Frontal cortex (tissue), 4 donors: ENCODE data around the gene ATF6. TPM values are rescaled to one million over a fixed set of nuclear protein-coding genes. Genes with fewer than 3 reads are reported as not detected.

Experiments used
- DNase-seq, 2 donors: peaks; one replicate each; pipeline ENCODE4 v3.0.0; 2012; ENCODE audit warnings: low spot score in 2 of 2
- FAIRE-seq: peaks from 2 replicates; lab custom pipeline; 2012; peaks lifted over from hg19 to GRCh38; lab: Jason Lieb, UNC
- total RNA-seq: library from RNA; depleted of rRNA; stranded (reverse); fragments of >200 nt; gene quantifications from one replicate; pipeline ENCODE4 v1.2.3, GENCODE V29; 2014
- donor health status: control.
- donor health status: control.
- donor health status: control.

The ATF6 gene
- total RNA-seq, 1 donor from 2014 or later = 25.3 TPM

DNA sequence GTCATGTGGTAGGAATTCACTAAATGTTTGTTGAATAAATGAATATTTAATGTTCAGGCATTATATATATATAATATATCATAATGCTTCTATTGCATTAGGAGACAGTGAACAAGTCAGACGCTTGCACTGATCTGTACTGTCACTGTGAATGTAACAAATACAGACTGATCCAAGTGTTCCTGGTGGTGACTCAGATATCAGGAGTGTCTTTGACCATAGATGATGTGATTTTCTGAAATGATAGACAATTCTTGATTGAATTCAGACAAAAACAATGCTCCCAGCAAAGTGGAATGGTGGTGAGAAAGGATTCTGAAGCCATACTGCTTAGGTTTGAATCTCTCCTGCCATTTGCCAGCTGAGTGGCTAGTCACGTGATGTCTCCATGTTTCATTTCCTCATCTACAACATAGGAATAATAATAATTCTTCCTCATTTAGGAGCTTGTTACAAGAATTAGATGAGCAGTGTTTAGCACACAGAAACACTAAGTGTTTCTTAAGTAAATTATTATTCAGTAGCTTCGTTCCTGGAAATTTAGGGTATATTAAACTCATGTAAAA, 186.6 kb downstream of the ATF6 start:
- no peak for DNase-seq
- no peak for FAIRE-seq

DNA sequence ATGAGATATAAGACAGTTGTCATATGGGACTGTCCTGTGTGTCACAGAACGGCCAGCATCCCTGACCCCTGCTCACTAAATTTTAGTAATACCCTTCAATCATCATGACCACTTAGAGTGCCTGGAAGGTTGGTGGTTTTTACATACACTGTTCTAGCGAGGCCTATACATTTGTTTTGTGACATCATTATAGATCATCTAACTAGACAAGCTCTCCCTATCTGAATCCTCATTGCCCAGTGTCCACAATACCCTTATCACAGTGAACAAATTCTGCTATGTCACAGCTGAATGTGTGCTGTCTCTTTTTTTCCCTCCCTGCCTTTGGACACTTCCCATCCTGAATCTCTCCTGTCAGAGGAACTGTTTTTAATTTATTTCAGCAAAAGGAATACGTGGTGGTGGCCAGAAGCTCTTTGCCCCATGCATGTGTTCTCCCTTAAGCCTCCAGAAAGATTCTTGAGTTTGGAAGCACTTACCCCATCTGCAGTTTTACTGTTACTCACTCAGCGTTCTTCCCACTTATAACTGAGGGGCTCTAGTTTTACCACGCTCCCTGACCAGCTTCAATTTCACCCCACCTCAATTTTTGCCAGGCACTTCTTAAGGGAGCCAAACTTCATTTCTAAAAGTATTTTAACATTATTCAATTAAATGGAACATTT, 187.3 kb downstream of the ATF6 start:
- DNase-seq (no peak), FAIRE-seq (no peak)

DNA sequence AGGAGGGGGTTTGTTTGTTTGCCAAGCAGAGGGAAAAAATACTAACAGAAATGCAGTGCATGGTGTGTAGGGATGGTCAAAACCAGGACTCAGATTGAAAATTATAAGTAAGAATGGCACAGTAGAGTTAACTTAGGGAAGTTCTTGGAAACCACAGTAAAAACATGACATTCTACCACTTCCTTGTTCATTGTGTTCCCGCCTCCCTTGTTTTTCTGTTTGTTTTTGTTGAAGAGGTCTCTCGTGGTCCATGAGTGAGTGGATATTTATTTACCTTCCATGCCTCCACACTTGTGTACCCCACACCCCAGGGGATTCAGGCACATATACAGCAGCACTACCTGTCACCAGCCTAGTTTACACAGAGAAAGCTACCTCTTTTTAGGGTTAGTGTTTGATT, 187.9 kb downstream of the ATF6 start:
- FAIRE-seq (no peak), DNase-seq (no peak)

DNA sequence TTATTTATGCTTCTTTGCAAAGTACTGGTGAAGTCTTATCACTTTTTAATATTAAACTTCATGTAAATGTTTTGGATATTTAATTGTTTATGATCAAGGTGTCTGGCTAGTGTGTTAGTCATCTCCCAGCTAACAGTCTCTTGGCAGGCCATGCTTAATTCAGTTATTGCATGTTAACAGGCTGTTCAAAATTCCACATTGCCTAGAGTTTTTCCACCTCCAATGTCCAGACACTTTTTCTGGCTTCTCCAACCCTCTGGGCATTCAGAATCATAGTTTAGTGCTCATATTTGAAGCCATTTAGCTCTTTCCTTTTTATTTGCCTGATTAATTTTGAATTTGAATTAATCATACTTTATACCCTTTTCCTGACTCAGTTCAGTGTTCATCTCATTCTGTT, 188.3 kb downstream of the ATF6 start:
- no peak for FAIRE-seq
- no peak for DNase-seq

DNA sequence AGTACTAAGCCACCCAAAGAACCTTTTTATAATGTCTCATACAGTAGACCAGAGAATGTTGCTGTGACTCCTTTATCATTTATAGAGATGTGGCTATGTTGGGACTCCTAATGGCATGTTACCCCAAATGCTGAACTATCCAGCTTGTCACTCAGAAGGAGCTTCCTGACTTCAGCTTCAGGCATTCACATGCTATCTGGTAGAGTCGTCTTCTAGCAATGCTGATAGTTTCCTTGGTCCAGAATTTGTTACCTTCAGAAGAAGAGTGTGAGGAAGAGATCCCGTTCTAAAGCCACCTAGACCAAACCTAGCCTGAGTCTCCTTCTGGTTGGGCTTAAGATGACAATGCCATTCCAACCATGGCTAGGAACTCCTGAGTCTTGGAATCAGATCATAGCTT, 189.5 kb downstream of the ATF6 start:
- FAIRE-seq = no peak
- DNase-seq = no peak

DNA sequence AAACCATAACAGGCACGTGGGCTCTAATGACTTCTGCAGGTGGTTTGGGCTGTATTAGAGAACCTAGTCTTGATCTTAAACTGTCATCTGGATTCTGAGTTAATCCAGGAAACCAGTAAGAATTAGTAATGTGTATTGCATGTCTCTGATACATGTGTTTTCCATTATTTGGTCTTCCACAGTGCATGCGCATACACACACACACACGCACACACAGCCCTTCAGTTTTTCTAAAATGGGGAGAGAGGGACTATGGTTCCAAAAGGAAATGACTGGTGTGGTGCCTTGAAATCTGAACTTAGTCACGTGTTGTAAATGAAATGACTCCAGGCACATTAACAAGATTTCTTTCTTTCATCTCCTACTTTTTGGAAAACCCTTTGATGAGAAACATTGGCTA, 190.0 kb downstream of the ATF6 start:
- FAIRE-seq = no peak
- DNase-seq = no peak

DNA sequence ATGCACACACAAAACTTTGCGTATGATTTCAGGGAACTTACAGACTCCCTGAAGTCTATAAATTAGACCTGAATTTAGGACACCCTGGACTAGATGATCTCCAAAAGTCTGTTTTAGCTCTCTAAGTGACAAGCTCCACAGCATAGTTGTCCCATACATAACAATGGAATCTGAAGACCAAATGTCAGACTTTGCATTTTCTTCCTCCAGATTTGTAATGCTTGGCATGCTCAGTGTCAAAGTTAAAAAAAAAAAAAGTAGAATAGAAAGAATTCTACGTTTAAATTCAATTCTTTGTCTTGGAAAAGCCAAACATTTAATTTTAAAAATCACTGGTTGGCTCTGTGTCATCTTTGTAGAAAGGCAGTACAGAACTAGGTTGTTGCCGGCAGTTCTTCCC, 190.8 kb downstream of the ATF6 start:
- DNase-seq (no peak), FAIRE-seq (no peak)

DNA sequence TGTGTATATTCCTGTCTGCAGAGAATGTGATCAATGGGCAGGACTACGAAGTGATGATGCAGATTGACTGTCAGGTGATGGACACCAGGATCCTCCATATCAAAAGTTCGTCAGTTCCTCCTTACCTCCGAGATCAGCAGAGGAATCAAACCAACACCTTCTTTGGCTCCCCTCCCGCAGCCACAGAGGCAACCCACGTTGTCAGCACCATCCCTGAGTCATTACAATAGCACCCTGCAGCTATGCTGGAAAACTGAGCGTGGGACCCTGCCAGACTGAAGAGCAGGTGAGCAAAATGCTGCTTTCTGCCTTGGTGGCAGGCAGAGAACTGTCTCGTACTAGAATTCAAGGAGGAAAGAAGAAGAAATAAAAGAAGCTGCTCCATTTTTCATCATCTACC, 192.3 kb downstream of the ATF6 start:
- FAIRE-seq (no peak), DNase-seq (no peak)

DNA sequence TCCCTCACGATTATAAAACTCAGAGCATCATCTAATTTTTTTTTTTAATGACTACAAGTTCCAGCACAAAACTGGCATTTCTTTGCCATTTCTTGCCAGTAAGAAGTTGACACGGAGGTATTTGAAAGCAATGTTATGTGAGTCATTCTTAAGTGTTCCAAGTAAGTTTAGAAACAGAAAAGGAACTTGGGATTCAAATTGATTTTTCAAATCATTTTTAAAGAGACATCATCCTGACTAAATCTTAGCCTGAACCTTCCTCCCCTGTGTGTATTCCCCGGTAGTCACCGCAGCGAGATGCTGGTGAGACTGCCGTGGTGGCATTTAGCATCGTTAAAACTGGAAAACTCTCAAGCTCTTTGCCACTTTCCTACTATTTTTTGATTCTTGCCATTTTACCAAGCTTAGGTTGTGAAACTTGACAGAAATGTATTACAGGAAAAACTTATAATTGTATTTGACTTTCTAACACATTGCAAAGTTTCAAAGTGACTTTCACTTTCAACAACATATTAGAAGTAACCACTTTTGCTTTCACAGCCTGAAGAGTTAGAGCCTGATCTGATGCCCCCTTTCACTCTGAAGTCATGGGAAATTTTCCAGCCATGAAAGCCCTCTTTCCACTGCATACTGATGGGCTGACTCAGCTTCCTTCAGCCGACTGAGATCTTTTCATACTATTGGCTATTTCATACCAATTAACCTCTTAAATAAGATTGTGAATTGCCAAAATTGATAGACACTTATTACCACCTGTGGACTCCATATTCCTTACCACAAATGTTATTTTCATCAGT, 196.2 kb downstream of the ATF6 start:
- no peak for DNase-seq
- no peak for FAIRE-seq

DNA sequence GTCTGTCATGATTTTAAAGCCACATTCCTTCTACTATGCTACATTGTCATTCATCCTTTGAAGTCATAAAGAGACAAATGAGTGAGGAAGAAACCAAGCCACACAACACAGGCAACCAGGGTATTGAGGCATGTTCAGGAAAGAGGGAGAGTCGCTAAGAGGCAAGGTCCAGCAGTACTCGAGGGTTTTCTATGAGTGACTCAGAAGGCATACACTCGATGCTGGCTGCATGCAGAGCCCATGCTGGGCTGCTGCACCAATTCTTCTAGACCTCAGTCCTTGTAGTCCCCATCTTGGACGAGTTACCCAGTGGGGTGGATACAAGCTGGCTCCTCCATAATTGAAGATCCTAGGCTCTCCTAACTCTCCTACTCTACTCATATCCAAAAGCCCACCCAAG, 199.9 kb downstream of the ATF6 start:
- DNase-seq = no peak
- FAIRE-seq = no peak

DNA sequence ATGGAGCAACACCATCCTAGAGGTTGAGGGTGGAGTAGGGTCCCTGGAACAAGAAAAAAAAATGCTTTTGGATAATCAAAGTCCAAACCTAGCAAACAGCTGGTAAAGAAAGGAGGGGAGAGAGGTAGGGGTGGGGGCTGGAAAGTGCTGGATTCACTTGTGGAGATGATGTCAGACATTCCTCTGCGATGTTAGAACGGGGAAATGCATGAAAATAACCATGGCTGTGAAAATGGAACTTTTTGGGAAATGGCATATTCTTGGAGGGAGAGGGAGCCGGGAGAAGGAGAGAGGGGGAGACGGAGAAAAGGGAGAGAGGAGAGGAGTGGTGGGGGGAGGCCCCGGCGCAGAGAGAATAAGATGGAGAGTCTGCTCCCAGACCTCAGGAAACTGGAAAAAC, 203.9 kb downstream of the ATF6 start:
- DNase-seq (no peak), FAIRE-seq (no peak)

DNA sequence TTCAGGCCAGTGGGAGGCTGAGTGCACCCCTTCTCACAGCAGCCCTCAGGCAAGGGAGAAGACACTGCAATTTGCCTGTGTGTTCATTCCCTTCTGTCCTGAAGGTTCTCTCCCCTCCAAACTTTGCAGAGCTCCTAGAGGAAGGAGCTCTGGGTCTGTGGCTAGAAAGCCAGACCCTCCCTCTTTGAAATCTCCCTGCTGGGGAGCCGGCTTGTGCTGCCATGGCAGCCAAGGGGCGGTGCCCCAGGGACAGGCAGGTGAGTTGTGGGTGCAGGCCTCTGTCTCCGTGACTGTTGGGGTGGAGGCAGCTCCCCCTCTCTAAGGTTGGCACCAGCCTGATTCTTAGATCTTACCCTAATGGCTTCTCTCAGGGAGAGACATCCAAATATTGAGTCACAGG, 204.5 kb downstream of the ATF6 start:
- DNase-seq = no peak
- no peak for FAIRE-seq

DNA sequence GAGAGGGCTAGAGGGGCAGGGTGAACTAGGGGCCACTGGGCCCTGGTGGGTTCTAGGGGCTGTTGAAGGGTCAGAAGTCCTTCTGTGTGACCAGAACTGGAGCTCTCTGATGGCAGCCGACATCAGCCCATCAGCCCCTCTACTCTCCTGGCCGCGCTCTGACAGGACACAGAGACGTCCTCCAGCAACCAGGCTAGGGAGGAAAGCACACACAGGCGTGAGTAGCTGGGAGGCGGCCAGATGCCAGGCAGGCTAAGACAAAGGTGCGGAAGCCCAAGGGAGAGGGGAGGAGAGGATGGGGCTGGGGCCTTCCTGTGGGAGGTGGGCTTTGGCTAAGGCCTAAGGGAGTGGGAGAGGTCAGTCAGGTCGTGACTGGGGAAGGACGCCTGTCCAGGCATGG, 206.7 kb downstream of the ATF6 start:
- FAIRE-seq = no peak
- no peak for DNase-seq

DNA sequence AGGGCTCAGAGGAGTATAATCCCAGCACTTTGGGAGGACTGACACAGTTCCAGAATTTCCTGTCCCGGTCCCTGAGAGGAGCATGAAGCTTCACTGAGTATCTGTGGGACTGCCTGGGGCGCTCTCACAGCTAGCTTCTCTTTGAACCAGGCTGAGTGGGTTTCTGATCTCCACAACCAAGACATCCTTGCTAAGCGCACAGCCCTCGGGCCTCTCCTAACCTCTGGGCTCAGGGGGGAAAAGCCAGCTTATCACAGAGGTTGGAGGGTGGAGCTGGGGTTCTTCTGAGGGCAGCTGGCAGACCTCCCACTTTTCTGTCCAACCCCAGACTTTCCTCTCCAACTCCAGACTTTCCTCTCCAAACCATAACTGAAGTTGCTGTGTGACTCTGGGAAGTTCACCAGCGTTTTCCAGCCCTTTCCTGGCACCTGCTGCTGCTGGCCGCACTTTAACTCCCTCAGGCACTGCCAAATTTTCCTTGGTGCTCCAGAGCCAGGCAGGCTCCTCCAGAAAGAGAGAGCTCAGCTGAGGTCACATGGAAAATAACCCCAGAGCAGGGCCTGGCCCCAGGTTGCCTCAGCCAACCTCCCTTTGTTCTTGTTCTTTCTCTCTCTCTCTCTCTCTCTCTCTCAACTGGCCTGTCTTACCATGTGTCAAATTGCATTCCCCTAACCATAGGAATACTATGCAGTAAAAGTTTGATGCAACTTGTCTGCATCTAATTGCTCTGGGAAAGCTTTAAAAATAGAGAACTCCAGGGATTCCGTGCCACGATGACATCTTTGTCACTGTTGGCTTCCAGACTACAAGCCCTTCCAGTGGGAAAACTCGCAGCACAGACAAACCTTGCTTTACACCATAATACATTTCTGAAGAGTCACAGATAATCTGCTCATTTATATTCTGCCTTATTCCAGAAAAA, 208.1 kb downstream of the ATF6 start:
- DNase-seq (no peak), FAIRE-seq (no peak)

DNA sequence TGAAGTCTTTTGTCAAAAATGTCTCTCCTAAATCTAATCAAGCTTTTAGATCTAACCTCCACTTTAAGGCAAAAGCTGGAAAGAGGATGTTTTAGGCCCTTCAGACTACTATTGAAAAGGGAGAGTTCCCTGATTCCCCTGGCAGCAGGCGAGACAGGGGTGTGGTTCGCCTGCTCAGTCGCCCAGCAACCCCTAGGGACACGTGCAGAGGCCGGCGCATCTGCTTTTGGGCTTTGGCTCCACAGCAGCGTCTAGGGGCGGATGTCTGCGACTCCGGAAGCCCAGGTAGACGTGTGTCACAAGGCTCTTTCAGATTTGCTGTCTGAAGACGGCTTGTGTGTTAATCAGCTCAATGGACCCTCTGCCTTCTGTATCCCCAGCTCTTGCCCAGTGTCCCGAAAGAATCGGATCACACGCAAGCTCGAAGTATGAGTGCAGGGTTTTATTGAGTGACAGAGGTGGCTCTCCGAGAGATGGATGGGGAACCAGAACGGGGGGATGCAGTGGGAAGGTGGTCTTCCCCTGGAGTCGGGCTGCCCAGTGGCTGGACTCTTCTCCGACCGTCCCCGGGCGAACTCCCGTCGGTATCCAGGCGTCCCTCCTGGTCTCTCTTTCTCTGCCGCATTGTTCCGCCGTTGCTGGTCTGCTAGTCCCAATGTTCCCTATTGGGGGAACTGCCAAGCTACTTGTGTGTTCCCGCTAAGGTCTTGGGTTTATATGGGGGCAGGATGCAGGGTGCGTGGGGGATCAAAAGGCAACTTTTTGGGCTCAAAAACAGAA, 212.1 kb downstream of the ATF6 start:
- no peak for FAIRE-seq
- DNase-seq = no peak

DNA sequence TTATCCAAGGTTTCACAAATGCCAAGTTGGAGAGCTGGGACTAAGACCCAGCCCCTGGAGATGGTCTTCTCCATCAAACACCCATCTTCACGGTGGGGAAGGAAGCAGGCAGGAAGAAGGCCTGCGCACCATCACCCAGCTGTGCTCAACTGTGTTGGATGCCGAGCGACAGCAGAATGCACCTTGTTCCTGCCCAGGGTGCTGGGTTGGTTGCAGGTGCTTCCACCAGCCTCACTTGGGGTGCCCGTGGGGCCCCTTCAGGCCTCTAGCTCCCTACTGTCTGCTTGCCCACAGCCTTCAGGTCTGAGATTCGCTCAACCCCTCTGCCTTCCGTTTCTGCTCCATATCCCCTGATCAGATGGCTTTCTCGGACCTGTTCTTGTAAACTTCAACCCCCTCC, 215.0 kb downstream of the ATF6 start:
- DNase-seq (no peak), FAIRE-seq (no peak)

DNA sequence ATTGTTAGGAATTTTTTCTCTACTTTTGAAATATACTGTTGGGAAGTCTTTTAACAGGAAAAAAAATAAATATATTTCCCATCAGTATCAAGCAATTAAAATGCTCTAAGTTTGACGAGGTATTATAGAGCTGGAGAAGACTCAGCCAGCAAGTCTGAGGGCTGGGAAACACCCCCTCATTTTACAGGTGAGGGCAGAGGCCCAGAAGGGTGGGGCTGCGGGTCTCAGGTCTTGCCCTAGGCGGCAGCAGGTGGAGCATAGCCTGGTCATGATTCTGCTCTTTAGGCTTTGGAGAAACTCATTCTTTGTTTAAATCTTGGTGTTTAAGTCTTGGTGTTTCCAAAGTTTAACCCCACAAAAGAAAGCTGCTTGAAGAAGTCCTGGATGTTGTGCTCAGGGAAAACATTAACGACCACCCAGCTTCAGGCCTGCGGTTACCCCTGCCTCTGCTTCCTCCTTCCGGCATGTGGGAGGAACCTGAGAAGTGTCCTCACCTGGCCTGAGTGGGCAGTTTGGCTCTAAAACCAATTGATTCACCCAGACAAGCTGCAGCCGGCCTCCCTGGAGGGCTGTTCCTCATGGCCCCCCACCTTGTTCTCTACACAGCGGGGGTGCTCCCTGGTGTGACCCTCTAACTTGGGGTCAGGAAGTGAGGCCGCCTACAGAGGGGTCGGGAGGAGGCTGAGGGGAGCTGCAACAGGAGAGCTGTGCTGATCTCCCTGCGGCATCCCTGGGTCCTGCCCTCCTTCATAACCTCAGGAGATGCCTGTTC, 215.8 kb downstream of the ATF6 start:
- FAIRE-seq (no peak), DNase-seq (no peak)

DNA sequence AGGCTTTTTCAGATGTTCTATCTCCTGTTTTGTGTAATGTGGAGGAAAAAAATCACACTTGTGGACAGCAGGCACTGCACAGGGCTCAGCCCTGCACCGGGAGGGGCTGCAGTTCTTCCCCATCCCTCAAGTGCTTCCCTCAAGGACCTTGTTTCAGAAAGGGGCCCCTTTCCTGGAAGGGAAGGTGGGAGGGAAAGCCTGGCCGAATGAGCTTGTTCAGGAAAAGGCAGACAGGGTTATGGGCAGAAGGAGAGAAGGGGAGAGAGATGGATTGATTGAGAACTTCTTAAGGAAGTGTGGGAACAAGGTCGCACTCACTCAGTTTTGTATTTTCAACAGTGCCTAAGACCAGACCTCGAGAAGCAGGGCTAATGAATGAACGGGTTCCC, 216.4 kb downstream of the ATF6 start:
- no peak for FAIRE-seq
- DNase-seq = no peak

DNA sequence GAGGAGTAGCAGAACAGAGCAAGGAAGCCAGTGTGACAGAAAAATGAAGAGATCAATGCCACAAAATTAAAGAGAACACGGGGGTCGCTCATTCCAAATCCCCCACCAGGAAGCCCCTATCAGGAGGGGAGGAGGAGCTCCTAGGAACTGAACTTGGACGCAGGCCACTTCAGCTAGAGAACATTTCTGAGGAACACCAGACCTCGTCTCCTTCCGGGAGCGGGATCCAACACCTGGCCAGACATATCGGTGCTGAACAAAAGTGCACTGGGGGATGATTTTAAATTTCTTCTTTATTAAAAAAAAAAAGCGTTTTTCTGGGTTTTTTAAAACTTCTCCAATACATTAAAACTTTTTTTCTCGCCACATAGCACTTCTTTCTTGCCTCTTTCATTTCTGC, 216.8 kb downstream of the ATF6 start:
- DNase-seq = no peak
- FAIRE-seq = no peak
